ENCODE results near the gene YJU2. TPM values are rescaled to one million over a fixed set of nuclear protein-coding genes. Genes with fewer than 3 reads are reported as not detected.

YJU2 gene
- total and polyA plus RNA-seq, 2 of the 13 experiments (the other 11 are each of a cell fraction or from before 2014, with no cell fraction given), result 9.3 to 17.9 TPM

GRCh38 chr19:4267101-4267900 lies 20.4 kb downstream of the YJU2 start (continued):
- no peak for TF ChIP-seq ZNF232 (CRISPR knock-in tag; IDR thresholded peaks at IDR 0.05; ENCODE audit: borderline replicate concordance)
- TF ChIP-seq ZNF18 (CRISPR knock-in tag; IDR thresholded peaks at IDR 0.05; ENCODE audit: insufficient replicate concordance), result no peak
- no peak for TF ChIP-seq KDM5A (IDR thresholded peaks at IDR 0.05; ENCODE audit: borderline replicate concordance, low read length)
- TF ChIP-seq NFKB2 (CRISPR knock-in tag; IDR thresholded peaks at IDR 0.05; ENCODE audit: borderline replicate concordance), result no peak
- no peak for TF ChIP-seq ZBTB25 (CRISPR knock-in tag; IDR thresholded peaks at IDR 0.05)
- no peak for TF ChIP-seq NR0B2 (CRISPR knock-in tag; IDR thresholded peaks at IDR 0.05)
- no peak for TF ChIP-seq DPF2 (CRISPR knock-in tag; IDR thresholded peaks at IDR 0.05; ENCODE audit: borderline replicate concordance, low read depth)
- TF ChIP-seq ZBTB43 (CRISPR knock-in tag; conservative IDR thresholded peaks at IDR 0.05), result no peak
- TF ChIP-seq ISX (CRISPR knock-in tag; conservative IDR thresholded peaks at IDR 0.05), result no peak
